ENCODE measurements around the gene NCSTN. TPM values are rescaled to one million over a fixed set of nuclear protein-coding genes. Genes with fewer than 3 reads are reported as not detected.

NCSTN gene
- polyA plus RNA-seq, 4 donors, result 50.1 to 138 (median 59.6) TPM

DNA sequence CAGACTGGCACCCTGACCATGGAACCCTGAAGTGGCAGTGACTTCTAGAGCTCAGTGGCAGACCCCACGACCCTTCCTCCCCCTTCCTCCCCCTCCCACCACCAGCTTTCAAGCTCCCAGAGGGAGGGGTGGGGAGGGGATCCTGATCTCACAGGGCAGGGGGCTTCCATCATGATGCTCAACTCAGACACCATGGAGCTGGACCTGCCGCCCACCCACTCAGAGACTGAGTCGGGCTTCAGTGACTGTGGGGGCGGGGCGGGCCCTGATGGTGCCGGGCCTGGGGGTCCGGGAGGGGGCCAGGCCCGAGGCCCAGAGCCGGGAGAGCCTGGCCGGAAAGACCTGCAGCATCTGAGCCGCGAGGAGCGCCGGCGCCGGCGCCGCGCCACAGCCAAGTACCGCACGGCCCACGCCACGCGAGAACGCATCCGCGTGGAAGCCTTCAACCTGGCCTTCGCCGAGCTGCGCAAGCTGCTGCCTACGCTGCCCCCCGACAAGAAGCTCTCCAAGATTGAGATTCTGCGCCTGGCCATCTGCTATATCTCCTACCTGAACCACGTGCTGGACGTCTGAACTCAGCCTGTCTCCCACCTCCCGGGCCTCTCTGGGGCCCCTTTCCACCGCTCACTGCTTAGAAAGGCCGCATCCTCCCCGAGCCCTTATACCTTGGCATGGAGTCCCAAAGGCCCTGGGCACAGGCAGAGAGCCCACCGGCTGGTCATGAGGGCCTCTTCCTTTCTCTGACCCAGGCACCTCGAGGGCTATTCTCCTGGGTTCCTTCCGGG lies 27.6 kb downstream of the NCSTN start:
- no peaks in the 10 kb centered on the region for H3K9me3 ChIP-seq (ENCODE audit: control insufficient read depth in 2 of 2, insufficient read depth in 1 of 2, low read depth in 1 of 2, low read length in 1 of 2)
- no peak overlapping the region for H3K4me3 ChIP-seq (ENCODE audit: low read depth in 1 of 3, low read length in 3 of 3)
- peaks cover 0 to 4% (median 0%) of the 10 kb centered on the region in 3 donors for H3K27me3 ChIP-seq (ENCODE audit: control insufficient read depth in 3 of 3, insufficient read depth in 3 of 3, low read length in 3 of 3)
- 72 to 85% (median 85%) methylated on average over 40 to 42 of the region's 42 CpGs for WGBS, 3 donors
- H3K36me3 ChIP-seq (ENCODE audit: control insufficient read depth in 3 of 3, insufficient read depth in 2 of 3, low read depth in 1 of 3, low read length in 3 of 3), result no peaks in the 10 kb centered on the region
- H3K4me1 ChIP-seq (ENCODE audit: control insufficient read depth in 3 of 3, insufficient read depth in 2 of 3, low read depth in 1 of 3, low read length in 2 of 3), result no peaks in the 10 kb centered on the region
- no peak for FAIRE-seq
- no peak overlapping the region for H3K27ac ChIP-seq (ENCODE audit: low read depth in 1 of 3, low read length in 2 of 3)
- DNase-seq, result no peak

DNA sequence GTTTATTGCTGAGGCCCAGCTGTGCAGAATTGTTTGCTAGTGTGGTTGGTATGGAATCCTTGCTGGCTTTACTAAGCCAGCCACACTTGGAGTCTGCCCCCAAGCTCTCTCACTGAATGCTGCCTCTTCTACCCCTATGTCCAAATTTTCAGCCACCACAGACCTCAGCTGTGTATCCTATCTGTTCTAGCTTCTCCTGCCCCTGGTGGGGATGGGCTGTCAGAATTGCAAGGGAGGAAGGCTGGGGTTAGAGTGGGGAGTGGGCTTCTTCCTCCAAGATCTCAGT lies 28.1 kb downstream of the NCSTN start:
- Histone ChIP-seq H3K4me1 (ENCODE audit: control insufficient read depth in 3 of 3, insufficient read depth in 2 of 3, low read depth in 1 of 3, low read length in 2 of 3) (peaks cover 0 to 5% (median 0%) of the 10 kb centered on the region in 3 donors), H3K27me3 (ENCODE audit: control insufficient read depth in 3 of 3, insufficient read depth in 3 of 3, low read length in 3 of 3) (peaks cover 0 to 4% (median 0%) of the 10 kb centered on the region in 3 donors), H3K27ac (ENCODE audit: low read depth in 1 of 3, low read length in 2 of 3) (no peak overlapping the region), H3K9me3 (ENCODE audit: control insufficient read depth in 2 of 2, insufficient read depth in 1 of 2, low read depth in 1 of 2, low read length in 1 of 2) (no peaks in the 10 kb centered on the region), H3K4me3 (ENCODE audit: low read depth in 1 of 3, low read length in 3 of 3) (no peak overlapping the region), H3K36me3 (ENCODE audit: control insufficient read depth in 3 of 3, insufficient read depth in 2 of 3, low read depth in 1 of 3, low read length in 3 of 3) (no peaks in the 10 kb centered on the region)
- FAIRE-seq (no peak), DNase-seq (no peak)

DNA sequence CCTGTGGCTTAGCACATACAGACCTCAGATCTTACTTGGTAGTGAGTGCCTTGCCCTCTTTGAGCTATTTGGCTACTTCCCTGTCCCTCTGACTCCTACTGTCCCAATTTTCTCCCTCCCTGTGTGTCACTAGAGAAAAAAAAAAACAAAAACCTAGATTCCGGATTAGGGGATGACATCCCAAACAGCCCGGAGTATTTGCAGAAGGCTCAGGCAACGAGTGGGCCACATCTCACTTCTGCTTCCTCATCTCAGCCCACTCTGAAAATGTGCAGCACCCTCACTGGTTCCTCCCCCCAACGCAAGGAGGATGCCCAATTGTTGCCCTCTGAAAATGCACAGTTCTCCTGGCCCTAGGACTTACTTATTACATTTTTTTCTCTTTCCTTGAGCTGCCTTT lies 28.6 kb downstream of the NCSTN start:
- peaks cover 0 to 4% (median 0%) of the 10 kb centered on the region in 3 donors for H3K27me3 ChIP-seq (ENCODE audit: control insufficient read depth in 3 of 3, insufficient read depth in 3 of 3, low read length in 3 of 3)
- FAIRE-seq (no peak), DNase-seq (no peak)
- no peaks in the 10 kb centered on the region for H3K36me3 ChIP-seq (ENCODE audit: control insufficient read depth in 3 of 3, insufficient read depth in 2 of 3, low read depth in 1 of 3, low read length in 3 of 3)
- peaks cover 0 to 6% (median 0%) of the 10 kb centered on the region in 3 donors for H3K4me1 ChIP-seq (ENCODE audit: control insufficient read depth in 3 of 3, insufficient read depth in 2 of 3, low read depth in 1 of 3, low read length in 2 of 3)
- no peak overlapping the region for H3K4me3 ChIP-seq (ENCODE audit: low read depth in 1 of 3, low read length in 3 of 3)
- 85 to 87% (median 86%) methylated on average over 4 of the region's 4 CpGs for WGBS, 3 donors
- H3K9me3 ChIP-seq (ENCODE audit: control insufficient read depth in 2 of 2, insufficient read depth in 1 of 2, low read depth in 1 of 2, low read length in 1 of 2), result no peaks in the 10 kb centered on the region
- no peak overlapping the region for H3K27ac ChIP-seq (ENCODE audit: low read depth in 1 of 3, low read length in 2 of 3)

DNA sequence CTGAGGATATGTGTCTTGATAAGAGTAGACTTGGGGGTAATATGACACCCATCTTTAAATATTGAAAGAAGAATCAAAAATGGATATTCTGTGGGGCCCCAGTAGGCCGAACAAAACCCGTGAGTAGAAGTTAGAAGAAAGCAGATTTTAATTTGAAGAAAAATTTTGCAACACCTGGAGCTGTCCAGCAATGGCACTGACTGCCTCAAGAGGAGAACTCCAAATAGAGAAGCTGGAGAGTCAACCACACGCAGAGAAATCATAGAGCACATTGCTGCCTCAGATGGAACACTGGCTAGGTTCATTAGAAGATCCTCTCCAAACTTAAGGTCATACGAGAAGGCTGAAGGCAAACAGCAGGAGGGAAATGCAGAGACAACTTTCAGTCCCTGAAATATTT lies 30.5 kb downstream of the NCSTN start:
- Histone ChIP-seq H3K27me3 (ENCODE audit: control insufficient read depth in 3 of 3, insufficient read depth in 3 of 3, low read length in 3 of 3) (no peaks in the 10 kb centered on the region), H3K4me3 (ENCODE audit: low read depth in 1 of 3, low read length in 3 of 3) (no peak overlapping the region), H3K9me3 (ENCODE audit: control insufficient read depth in 2 of 2, insufficient read depth in 1 of 2, low read depth in 1 of 2, low read length in 1 of 2) (no peaks in the 10 kb centered on the region), H3K4me1 (ENCODE audit: control insufficient read depth in 3 of 3, insufficient read depth in 2 of 3, low read depth in 1 of 3, low read length in 2 of 3) (peaks cover 0 to 6% (median 0%) of the 10 kb centered on the region in 3 donors), H3K27ac (ENCODE audit: low read depth in 1 of 3, low read length in 2 of 3) (no peak overlapping the region), H3K36me3 (ENCODE audit: control insufficient read depth in 3 of 3, insufficient read depth in 2 of 3, low read depth in 1 of 3, low read length in 3 of 3) (no peaks in the 10 kb centered on the region)
- 91 to 92% (median 92%) methylated on average over 4 of the region's 4 CpGs for WGBS, 3 donors
- DNase-seq (no peak), FAIRE-seq (no peak)

DNA sequence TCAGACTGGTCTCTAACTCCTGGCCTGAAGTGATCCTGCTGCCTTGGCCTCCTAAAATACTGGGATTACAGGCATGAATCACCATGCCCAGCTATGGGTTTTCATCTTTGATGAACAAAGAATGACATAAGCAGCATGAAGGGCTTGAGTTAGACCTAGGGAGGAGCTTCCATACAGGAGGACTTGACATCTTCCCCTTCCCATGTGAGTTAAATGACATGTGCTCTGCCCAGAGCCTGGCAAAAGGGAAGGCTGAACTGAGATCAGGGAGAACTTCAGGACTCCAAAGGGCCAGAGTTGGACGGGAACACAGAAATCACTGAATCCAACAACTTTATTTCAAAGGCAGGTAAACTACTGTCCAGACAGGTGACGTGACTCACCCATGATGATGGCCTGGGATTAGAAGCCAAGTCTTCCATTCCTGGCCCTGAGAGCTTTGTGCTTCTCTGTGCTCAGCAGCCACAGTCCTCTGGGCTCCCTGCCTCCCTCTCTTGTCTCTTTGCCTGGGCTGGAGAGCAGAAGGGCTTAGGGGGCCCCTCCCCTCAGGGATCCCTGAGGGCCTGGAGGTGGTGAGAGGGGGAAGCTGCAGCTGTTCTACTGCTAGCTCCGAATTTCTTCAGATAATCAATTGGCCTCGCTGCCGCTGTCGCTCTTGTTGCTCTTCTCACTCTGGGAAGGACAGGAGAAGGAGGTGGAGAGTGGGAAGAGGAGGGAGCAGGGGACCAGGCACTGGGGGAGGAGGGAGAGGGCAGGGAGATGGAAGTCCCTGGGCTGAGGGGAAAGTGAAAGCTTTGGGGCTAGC lies 31.3 kb downstream of the NCSTN start:
- 57 to 80% (median 78%) methylated on average over 6 of the region's 6 CpGs for WGBS, 3 donors
- no peak for FAIRE-seq

DNA sequence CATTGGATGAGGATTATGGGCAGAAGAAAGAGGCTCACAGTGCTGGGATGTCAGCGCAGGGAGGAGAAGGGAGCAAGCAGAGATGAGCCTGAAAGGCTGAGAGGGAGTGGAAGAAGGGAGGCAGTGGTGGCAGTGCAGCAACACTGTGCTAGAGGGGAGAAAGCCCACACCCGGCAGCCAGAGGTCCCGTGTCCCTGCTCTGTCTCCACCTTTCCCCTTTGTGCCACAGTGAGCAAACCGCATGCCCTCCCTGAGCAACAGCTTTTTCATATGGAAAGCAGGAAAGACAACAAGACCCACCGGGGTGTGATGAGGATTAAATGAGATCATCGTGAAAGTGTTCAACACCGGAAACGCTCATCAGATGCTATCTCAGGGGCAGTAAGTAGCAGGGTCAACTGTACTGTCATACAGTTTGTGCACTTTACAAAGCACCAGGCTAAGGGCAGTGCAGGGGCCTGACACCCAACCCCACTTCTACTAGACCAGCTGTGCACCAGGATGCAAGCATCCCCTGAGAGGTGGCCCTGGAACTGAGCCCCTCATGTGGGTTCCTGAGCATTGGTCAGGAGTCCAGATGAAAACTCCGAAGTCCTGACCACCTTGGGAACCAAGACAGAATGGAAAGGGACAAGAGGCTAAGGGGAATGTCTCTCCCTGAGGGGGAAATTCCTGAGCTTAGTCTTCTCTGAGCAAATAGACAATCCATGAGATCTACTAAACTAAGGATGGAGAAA lies 32.8 kb downstream of the NCSTN start:
- no peaks in the 10 kb centered on the region for H3K9me3 ChIP-seq (ENCODE audit: control insufficient read depth in 2 of 2, insufficient read depth in 1 of 2, low read depth in 1 of 2, low read length in 1 of 2)
- H3K4me1 ChIP-seq (ENCODE audit: control insufficient read depth in 3 of 3, insufficient read depth in 2 of 3, low read depth in 1 of 3, low read length in 2 of 3), result peaks cover 0 to 6% (median 0%) of the 10 kb centered on the region in 3 donors
- FAIRE-seq, result no peak
- peak overlapping the region in 1 of 3 donors; percentile 6 for H3K27ac ChIP-seq (ENCODE audit: low read depth in 1 of 3, low read length in 2 of 3)
- no peak for DNase-seq
- WGBS, 3 donors, result 32 to 64% (median 48%) methylated on average over 9 of the region's 9 CpGs
- no peak overlapping the region for H3K4me3 ChIP-seq (ENCODE audit: low read depth in 1 of 3, low read length in 3 of 3)
- no peaks in the 10 kb centered on the region for H3K36me3 ChIP-seq (ENCODE audit: control insufficient read depth in 3 of 3, insufficient read depth in 2 of 3, low read depth in 1 of 3, low read length in 3 of 3)
- H3K27me3 ChIP-seq (ENCODE audit: control insufficient read depth in 3 of 3, insufficient read depth in 3 of 3, low read length in 3 of 3), result no peaks in the 10 kb centered on the region

More for the DNA sequence above, 31.3 kb downstream of the NCSTN start:
- peaks cover 0 to 6% (median 0%) of the 10 kb centered on the region in 3 donors for H3K4me1 ChIP-seq (ENCODE audit: control insufficient read depth in 3 of 3, insufficient read depth in 2 of 3, low read depth in 1 of 3, low read length in 2 of 3)
- H3K9me3 ChIP-seq (ENCODE audit: control insufficient read depth in 2 of 2, insufficient read depth in 1 of 2, low read depth in 1 of 2, low read length in 1 of 2), result no peaks in the 10 kb centered on the region
- H3K36me3 ChIP-seq (ENCODE audit: control insufficient read depth in 3 of 3, insufficient read depth in 2 of 3, low read depth in 1 of 3, low read length in 3 of 3), result no peaks in the 10 kb centered on the region
- H3K4me3 ChIP-seq (ENCODE audit: low read depth in 1 of 3, low read length in 3 of 3), result no peak overlapping the region
- H3K27ac ChIP-seq (ENCODE audit: low read depth in 1 of 3, low read length in 2 of 3), result no peak overlapping the region
- DNase-seq, result no peak
- H3K27me3 ChIP-seq (ENCODE audit: control insufficient read depth in 3 of 3, insufficient read depth in 3 of 3, low read length in 3 of 3), result no peaks in the 10 kb centered on the region

DNA sequence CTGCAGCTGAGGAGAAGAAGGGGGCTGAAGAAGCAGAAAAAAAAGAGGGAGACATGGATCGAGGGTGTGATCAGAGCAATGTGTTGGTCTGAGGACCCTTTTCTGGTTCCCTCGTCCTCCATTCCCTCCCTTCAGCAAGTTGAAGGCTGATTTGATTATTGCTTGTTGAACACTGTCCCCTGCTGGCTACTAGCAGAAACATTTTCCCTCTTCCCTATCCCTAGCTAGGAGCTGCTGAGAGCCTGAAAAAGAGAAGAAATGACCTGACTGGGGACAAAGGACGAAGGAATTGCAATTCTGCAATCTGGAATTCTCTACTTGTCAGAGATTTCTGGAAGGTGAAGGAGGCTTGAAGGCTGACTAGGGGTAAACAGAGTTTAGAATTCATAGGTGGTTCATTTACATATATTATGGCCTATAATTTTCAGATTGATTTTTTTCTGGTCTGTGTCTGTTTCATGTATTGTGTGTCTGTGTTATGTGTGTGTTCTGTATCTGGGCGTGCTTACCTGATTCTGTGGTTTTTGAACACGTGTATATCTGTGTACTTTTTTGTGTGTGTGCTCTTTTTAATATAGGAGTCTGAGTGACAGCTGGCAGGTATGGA lies 33.4 kb downstream of the NCSTN start:
- H3K4me3 ChIP-seq (ENCODE audit: low read depth in 1 of 3, low read length in 3 of 3), result no peak overlapping the region
- DNase-seq, result peak; percentile 70 to 76
- H3K4me1 ChIP-seq (ENCODE audit: control insufficient read depth in 3 of 3, insufficient read depth in 2 of 3, low read depth in 1 of 3, low read length in 2 of 3), result peaks cover 0 to 6% (median 0%) of the 10 kb centered on the region in 3 donors
- no peak overlapping the region for H3K27ac ChIP-seq (ENCODE audit: low read depth in 1 of 3, low read length in 2 of 3)
- 11 to 17% (median 13%) methylated on average over 5 of the region's 5 CpGs for WGBS, 3 donors
- H3K27me3 ChIP-seq (ENCODE audit: control insufficient read depth in 3 of 3, insufficient read depth in 3 of 3, low read length in 3 of 3), result no peaks in the 10 kb centered on the region
- H3K36me3 ChIP-seq (ENCODE audit: control insufficient read depth in 3 of 3, insufficient read depth in 2 of 3, low read depth in 1 of 3, low read length in 3 of 3), result no peaks in the 10 kb centered on the region
- no peaks in the 10 kb centered on the region for H3K9me3 ChIP-seq (ENCODE audit: control insufficient read depth in 2 of 2, insufficient read depth in 1 of 2, low read depth in 1 of 2, low read length in 1 of 2)
- FAIRE-seq, result no peak

DNA sequence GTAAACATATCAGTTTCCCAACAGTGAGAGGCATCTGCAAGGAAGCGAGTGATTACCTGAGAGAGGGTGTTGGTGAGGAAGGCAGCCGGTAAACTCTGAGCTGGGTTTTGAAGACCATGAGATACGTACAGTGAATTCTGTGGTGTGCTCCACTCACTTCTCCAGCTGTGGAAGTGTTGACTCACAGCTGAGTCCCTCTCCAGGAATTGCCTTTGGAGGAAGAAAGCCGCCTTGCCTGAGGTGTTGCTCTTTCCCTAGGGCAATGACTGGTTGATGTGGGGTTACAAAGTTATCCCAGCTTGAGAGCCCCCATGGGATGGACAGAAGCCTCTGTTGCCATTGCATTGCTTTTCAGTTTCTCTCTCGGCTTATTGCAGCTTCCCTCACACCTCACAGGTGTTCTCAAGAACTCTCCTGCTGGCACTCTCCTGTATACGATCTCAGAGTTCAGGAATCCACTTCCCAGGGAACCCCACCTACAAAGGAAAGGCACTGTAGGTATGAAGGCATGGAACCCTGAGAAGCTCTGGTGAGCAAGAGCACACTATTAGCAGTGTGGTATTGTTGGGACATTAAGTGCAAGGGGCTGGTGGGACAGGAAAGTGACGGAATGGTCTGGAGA lies 34.5 kb downstream of the NCSTN start:
- H3K27me3 ChIP-seq (ENCODE audit: control insufficient read depth in 3 of 3, insufficient read depth in 3 of 3, low read length in 3 of 3), result no peaks in the 10 kb centered on the region
- FAIRE-seq (no peak), DNase-seq (no peak)
- no peaks in the 10 kb centered on the region for H3K36me3 ChIP-seq (ENCODE audit: control insufficient read depth in 3 of 3, insufficient read depth in 2 of 3, low read depth in 1 of 3, low read length in 3 of 3)
- H3K4me3 ChIP-seq (ENCODE audit: low read depth in 1 of 3, low read length in 3 of 3), result no peak overlapping the region
- WGBS, 3 donors, result 68 to 78% (median 71%) methylated on average over 7 of the region's 7 CpGs
- H3K27ac ChIP-seq (ENCODE audit: low read depth in 1 of 3, low read length in 2 of 3), result no peak overlapping the region
- peaks cover 0 to 6% (median 0%) of the 10 kb centered on the region in 3 donors for H3K4me1 ChIP-seq (ENCODE audit: control insufficient read depth in 3 of 3, insufficient read depth in 2 of 3, low read depth in 1 of 3, low read length in 2 of 3)
- H3K9me3 ChIP-seq (ENCODE audit: control insufficient read depth in 2 of 2, insufficient read depth in 1 of 2, low read depth in 1 of 2, low read length in 1 of 2), result no peaks in the 10 kb centered on the region
